ENCODE results near the gene LRRC27.

LRRC27 gene

DNA sequence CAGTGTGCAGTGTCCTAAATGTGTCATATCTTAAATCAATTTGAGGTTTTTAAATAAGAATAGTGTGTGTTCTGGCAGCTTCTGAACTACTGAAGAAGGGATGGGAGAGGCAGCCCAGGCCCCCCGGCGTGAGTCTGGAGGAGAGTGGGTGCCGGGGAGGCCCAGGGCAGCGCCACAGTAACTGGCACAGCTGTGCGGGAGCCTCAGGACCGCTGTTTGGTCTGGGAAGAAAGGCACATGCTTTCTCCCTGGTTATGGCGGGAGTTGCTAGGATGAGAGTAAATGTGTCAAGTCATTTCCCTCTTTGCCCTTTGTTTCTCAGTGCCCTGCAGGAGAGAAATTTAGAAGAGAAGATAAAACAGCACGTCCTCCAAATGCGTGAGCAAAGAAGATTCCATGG lies 33.1 kb downstream of the LRRC27 start:
- Histone ChIP-seq H3K9ac (ENCODE audit: low read depth in 1 of 2, low read length in 2 of 2) (no peak overlapping the region), H3K27ac (ENCODE audit: low read depth in 2 of 2, low read length in 2 of 2) (no peak overlapping the region), H3K9me3 (ENCODE audit: control insufficient read depth in 2 of 2, low read length in 2 of 2) (no peaks in the 10 kb centered on the region), H3K27me3 (ENCODE audit: control insufficient read depth in 2 of 2, insufficient read depth in 2 of 2, low read length in 2 of 2) (no peaks in the 10 kb centered on the region), H3K4me3 (ENCODE audit: low read length in 2 of 2) (no peak overlapping the region), H3K36me3 (ENCODE audit: control insufficient read depth in 2 of 2, insufficient read depth in 2 of 2, low read length in 2 of 2) (peaks cover 6 to 9% of the 10 kb centered on the region in 2 donors), H3K4me1 (ENCODE audit: control insufficient read depth in 2 of 2, insufficient read depth in 2 of 2, low read length in 2 of 2) (no peaks in the 10 kb centered on the region)

DNA sequence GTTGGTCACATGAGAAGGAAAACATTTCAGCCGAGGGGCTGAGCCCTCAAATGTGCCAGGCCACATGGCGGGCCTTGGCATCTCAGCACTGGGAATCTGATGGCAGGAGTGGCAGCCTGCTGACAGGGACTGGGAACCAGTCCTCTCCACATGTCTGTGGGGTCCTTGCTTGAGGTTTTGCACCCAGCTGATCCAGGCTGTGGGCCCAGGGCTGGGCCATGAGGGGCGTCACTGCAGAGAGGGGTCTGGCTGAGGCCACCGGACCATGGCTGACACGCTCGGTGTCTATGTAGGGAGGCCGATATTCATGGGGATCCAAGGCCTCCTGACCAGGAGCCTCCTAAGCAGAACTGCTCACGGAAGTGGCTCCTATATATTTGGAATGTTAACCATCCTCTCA lies 34.0 kb downstream of the LRRC27 start:
- H3K27me3 ChIP-seq (ENCODE audit: control insufficient read depth in 2 of 2, insufficient read depth in 2 of 2, low read length in 2 of 2): no peaks in the 10 kb centered on the region
- no peak overlapping the region for H3K27ac ChIP-seq (ENCODE audit: low read depth in 2 of 2, low read length in 2 of 2)
- H3K4me1 ChIP-seq (ENCODE audit: control insufficient read depth in 2 of 2, insufficient read depth in 2 of 2, low read length in 2 of 2): no peaks in the 10 kb centered on the region
- H3K4me3 ChIP-seq (ENCODE audit: low read length in 2 of 2): no peak overlapping the region
- H3K9ac ChIP-seq (ENCODE audit: low read depth in 1 of 2, low read length in 2 of 2): no peak overlapping the region
- H3K36me3 ChIP-seq (ENCODE audit: control insufficient read depth in 2 of 2, insufficient read depth in 2 of 2, low read length in 2 of 2): peaks cover 6 to 9% of the 10 kb centered on the region in 2 donors
- H3K9me3 ChIP-seq (ENCODE audit: control insufficient read depth in 2 of 2, low read length in 2 of 2): no peaks in the 10 kb centered on the region

DNA sequence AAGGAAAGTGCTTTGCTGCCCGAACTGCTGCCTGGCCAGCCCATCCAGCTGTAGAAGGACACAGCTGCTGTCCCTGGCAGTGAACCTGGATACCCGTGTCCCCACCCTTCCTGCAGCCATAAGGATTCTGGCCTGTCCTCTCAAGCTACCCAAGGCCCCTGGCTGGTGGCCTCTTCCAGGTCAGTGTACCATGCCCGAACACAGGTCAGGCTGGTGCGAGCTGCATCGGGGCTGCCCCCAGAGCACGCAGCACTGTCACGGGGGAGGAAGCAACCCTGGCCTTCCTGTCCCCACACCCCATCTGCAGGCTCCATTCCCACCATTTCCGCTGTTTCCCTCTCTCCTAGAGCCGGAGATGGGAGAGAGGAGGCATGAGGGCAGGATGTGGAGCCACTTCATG lies 34.5 kb downstream of the LRRC27 start:
- Histone ChIP-seq H3K27ac (ENCODE audit: low read depth in 2 of 2, low read length in 2 of 2) (no peak overlapping the region), H3K36me3 (ENCODE audit: control insufficient read depth in 2 of 2, insufficient read depth in 2 of 2, low read length in 2 of 2) (peaks cover 6 to 9% of the 10 kb centered on the region in 2 donors), H3K9me3 (ENCODE audit: control insufficient read depth in 2 of 2, low read length in 2 of 2) (no peaks in the 10 kb centered on the region), H3K9ac (ENCODE audit: low read depth in 1 of 2, low read length in 2 of 2) (no peak overlapping the region), H3K27me3 (ENCODE audit: control insufficient read depth in 2 of 2, insufficient read depth in 2 of 2, low read length in 2 of 2) (no peaks in the 10 kb centered on the region), H3K4me3 (ENCODE audit: low read length in 2 of 2) (no peak overlapping the region), H3K4me1 (ENCODE audit: control insufficient read depth in 2 of 2, insufficient read depth in 2 of 2, low read length in 2 of 2) (no peaks in the 10 kb centered on the region)

DNA sequence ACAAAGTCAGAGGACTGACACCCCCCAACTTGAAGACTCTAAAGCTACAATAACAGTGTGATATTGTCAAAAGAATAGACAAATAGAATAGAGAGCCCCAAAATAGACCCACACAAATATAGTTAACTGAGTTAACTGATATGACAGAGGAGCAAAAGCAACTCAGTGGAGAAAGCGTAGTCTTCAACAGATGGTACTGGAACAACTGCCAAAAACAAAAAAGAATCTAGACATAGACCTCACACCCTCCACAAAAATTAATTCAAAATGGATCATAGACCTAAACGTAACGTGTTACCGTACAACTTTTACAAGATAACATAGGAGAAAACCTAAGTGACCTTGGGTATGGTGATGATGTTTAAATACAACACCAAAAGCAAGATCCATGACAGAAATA lies 36.4 kb downstream of the LRRC27 start:
- H3K27me3 ChIP-seq (ENCODE audit: control insufficient read depth in 2 of 2, insufficient read depth in 2 of 2, low read length in 2 of 2): no peaks in the 10 kb centered on the region
- H3K9me3 ChIP-seq (ENCODE audit: control insufficient read depth in 2 of 2, low read length in 2 of 2): no peaks in the 10 kb centered on the region
- no peaks in the 10 kb centered on the region for H3K4me1 ChIP-seq (ENCODE audit: control insufficient read depth in 2 of 2, insufficient read depth in 2 of 2, low read length in 2 of 2)
- no peak overlapping the region for H3K9ac ChIP-seq (ENCODE audit: low read depth in 1 of 2, low read length in 2 of 2)
- peaks cover 6 to 9% of the 10 kb centered on the region in 2 donors for H3K36me3 ChIP-seq (ENCODE audit: control insufficient read depth in 2 of 2, insufficient read depth in 2 of 2, low read length in 2 of 2)
- no peak overlapping the region for H3K4me3 ChIP-seq (ENCODE audit: low read length in 2 of 2)
- H3K27ac ChIP-seq (ENCODE audit: low read depth in 2 of 2, low read length in 2 of 2): no peak overlapping the region

DNA sequence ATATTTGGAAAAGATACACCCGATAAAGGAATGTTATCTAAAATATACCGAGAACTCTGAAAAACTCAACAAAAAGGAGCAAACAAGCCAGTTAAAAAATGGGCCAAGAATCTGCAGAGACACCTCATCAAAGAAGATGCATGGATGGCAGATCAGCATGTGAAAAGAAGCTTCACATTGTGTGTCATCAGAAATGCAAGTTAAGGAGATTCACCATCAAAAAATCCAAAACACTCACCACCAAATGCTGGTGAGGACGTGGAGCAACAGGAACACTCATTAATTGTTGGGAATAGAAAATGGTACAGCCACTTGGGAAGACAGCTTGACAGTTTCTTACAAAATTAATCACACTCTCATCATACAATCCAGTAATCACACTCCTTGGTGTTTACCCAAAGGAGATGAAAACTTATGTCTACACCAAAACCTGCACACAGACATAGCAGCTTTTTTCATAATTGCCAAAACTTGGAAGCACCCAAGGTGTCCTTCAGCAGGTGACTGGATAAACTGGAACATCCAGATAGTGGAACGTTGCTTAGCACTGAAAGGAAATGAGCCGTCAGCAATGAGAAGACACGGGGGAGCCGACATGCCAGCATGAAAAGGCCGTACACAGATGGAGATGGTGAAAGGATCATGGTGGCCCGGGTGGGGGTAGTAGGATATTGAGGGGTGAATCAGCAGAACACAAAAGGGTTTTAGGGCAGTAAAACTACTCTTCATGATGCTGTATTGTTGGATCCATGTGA lies 37.1 kb downstream of the LRRC27 start:
- Histone ChIP-seq H3K9ac (ENCODE audit: low read depth in 1 of 2, low read length in 2 of 2) (no peak overlapping the region), H3K27me3 (ENCODE audit: control insufficient read depth in 2 of 2, insufficient read depth in 2 of 2, low read length in 2 of 2) (no peaks in the 10 kb centered on the region), H3K27ac (ENCODE audit: low read depth in 2 of 2, low read length in 2 of 2) (no peak overlapping the region), H3K4me1 (ENCODE audit: control insufficient read depth in 2 of 2, insufficient read depth in 2 of 2, low read length in 2 of 2) (no peaks in the 10 kb centered on the region), H3K36me3 (ENCODE audit: control insufficient read depth in 2 of 2, insufficient read depth in 2 of 2, low read length in 2 of 2) (peaks cover 6 to 9% of the 10 kb centered on the region in 2 donors), H3K9me3 (ENCODE audit: control insufficient read depth in 2 of 2, low read length in 2 of 2) (no peaks in the 10 kb centered on the region), H3K4me3 (ENCODE audit: low read length in 2 of 2) (no peak overlapping the region)

DNA sequence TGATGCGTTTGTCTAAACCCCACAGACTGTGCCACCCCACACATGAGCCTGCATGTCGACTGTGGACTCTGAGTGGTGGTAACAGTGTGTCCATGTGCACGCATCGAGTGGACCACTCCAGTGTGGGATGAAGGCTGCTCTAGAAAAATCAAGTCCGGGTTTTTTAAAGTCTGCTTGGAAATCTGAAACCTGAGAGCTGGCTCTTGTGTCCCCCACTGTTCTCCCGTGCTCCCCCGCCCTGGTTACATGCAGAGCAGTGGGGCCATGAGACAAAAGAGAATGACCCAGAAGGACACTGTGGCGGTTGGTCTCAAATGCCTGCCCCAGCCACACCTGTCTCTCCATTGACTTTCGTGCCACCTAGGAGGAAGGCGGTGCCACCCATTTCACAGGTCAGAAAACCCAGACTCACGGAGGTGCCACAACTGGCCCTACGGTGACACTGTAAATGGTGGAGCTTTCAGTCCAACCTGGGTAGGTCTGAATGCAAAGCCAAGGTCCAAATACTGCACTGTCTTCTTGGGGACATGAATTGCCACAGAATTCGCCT lies 37.7 kb downstream of the LRRC27 start:
- H3K9ac ChIP-seq (ENCODE audit: low read depth in 1 of 2, low read length in 2 of 2): no peak overlapping the region
- H3K36me3 ChIP-seq (ENCODE audit: control insufficient read depth in 2 of 2, insufficient read depth in 2 of 2, low read length in 2 of 2): peaks cover 5 to 6% of the 10 kb centered on the region in 2 donors
- no peaks in the 10 kb centered on the region for H3K27me3 ChIP-seq (ENCODE audit: control insufficient read depth in 2 of 2, insufficient read depth in 2 of 2, low read length in 2 of 2)
- H3K27ac ChIP-seq (ENCODE audit: low read depth in 2 of 2, low read length in 2 of 2): no peak overlapping the region
- no peaks in the 10 kb centered on the region for H3K4me1 ChIP-seq (ENCODE audit: control insufficient read depth in 2 of 2, insufficient read depth in 2 of 2, low read length in 2 of 2)
- H3K4me3 ChIP-seq (ENCODE audit: low read length in 2 of 2): no peak overlapping the region
- no peaks in the 10 kb centered on the region for H3K9me3 ChIP-seq (ENCODE audit: control insufficient read depth in 2 of 2, low read length in 2 of 2)

DNA sequence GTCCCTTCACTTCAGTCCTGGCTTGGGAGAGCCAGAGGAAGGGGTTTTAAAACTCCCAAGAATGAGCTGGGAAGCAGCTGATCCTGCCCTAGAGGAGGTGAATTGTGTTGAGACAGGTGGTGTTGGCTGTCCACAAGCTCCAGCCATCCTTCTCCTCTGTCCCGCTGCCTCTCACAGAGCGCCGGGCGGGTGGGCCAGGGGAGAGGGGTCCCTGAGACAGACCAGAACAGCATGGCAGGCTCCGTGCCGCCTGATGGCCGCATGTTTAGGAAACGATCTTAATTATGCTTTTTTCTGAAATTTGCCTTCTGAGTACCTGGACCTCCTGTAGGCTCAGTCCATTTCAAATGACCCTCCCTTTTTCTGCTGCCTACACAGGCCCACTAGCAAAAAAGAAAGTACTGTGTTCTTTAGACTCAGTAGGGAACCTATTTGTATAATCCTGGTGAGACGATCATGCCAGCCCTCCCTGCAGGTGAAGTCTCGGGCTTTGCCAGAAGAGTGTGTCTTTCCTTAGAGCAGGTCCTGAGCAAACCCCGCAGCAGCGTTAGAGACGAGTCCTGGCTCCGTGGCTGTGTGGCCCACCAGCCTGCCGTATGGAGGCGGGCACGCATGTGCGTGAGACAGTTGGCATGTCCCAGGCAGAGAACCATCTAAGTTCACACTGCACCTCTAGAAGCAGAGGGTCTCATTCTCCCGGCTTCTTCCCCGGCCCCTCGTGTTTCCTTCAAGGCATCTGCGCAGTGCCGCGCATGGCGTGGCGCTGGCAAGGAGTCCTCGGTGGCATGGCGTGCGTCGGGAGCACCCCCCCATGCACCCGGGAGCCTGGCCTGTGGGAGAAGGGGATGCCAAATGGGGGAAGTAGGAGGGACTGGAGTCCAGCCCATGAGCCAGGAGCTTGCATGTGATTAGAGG lies 38.7 kb downstream of the LRRC27 start:
- Histone ChIP-seq H3K9ac (ENCODE audit: low read depth in 1 of 2, low read length in 2 of 2) (no peak overlapping the region), H3K36me3 (ENCODE audit: control insufficient read depth in 2 of 2, insufficient read depth in 2 of 2, low read length in 2 of 2) (peaks cover 5 to 6% of the 10 kb centered on the region in 2 donors), H3K27me3 (ENCODE audit: control insufficient read depth in 2 of 2, insufficient read depth in 2 of 2, low read length in 2 of 2) (no peaks in the 10 kb centered on the region), H3K9me3 (ENCODE audit: control insufficient read depth in 2 of 2, low read length in 2 of 2) (no peaks in the 10 kb centered on the region), H3K4me3 (ENCODE audit: low read length in 2 of 2) (no peak overlapping the region), H3K4me1 (ENCODE audit: control insufficient read depth in 2 of 2, insufficient read depth in 2 of 2, low read length in 2 of 2) (no peaks in the 10 kb centered on the region), H3K27ac (ENCODE audit: low read depth in 2 of 2, low read length in 2 of 2) (no peak overlapping the region)

DNA sequence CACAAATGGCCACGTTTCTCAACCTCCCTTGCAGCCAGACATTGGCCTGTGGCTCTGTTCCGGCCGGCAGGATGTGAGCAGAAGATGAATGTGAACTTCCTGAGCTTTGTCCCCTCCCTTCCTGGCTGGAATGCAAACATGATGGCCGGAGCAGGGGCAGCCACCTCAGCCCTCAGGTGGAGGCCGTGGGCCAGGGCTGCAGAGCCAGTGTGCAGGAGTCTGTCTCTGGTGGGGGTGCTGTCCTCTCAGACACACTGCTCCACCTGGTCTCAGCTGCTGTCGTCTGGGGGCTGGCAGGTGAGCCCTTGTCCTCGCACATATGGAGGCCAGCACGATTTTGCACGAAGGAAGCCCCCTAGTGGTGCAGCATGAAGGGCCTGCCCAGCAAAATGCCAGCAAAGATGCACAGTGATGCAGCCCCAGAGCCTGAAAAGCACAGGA lies 39.7 kb downstream of the LRRC27 start:
- Histone ChIP-seq H3K4me1 (ENCODE audit: control insufficient read depth in 2 of 2, insufficient read depth in 2 of 2, low read length in 2 of 2) (no peaks in the 10 kb centered on the region), H3K27me3 (ENCODE audit: control insufficient read depth in 2 of 2, insufficient read depth in 2 of 2, low read length in 2 of 2) (no peaks in the 10 kb centered on the region), H3K4me3 (ENCODE audit: low read length in 2 of 2) (no peak overlapping the region), H3K9me3 (ENCODE audit: control insufficient read depth in 2 of 2, low read length in 2 of 2) (no peaks in the 10 kb centered on the region), H3K36me3 (ENCODE audit: control insufficient read depth in 2 of 2, insufficient read depth in 2 of 2, low read length in 2 of 2) (peaks cover 2% of the 10 kb centered on the region in 2 donors), H3K9ac (ENCODE audit: low read depth in 1 of 2, low read length in 2 of 2) (no peak overlapping the region), H3K27ac (ENCODE audit: low read depth in 2 of 2, low read length in 2 of 2) (no peak overlapping the region)

DNA sequence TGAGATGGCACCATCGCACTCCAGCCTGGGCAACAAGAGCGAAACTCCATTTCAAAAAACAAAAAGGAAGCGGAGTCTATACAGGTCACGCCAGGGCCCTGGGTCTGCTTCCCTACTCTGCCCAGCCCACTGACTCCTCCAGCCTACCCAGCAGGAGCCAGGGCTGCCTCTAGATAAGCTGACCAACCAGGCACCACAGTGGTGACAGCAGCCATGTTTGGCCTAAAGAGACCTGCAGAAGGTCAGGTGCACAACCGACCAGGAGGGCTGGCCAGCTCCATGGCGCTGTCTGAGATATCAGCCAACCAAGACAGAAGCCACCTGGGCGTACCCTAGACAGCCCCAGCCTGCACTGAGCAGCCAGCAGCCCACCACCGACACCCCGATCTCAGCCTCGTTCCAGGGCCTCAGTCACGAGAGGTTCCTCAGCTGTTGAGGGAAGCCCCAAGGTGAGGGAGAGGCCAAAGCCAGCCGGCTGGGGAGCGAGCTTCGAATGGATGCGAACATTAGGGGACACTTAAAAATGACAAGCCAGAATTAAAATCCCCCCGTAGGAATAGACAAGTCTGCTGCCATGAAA lies 40.6 kb downstream of the LRRC27 start:
- no peaks in the 10 kb centered on the region for H3K27me3 ChIP-seq (ENCODE audit: control insufficient read depth in 2 of 2, insufficient read depth in 2 of 2, low read length in 2 of 2)
- H3K27ac ChIP-seq (ENCODE audit: low read depth in 2 of 2, low read length in 2 of 2): no peak overlapping the region
- H3K4me1 ChIP-seq (ENCODE audit: control insufficient read depth in 2 of 2, insufficient read depth in 2 of 2, low read length in 2 of 2): no peaks in the 10 kb centered on the region
- no peak overlapping the region for H3K9ac ChIP-seq (ENCODE audit: low read depth in 1 of 2, low read length in 2 of 2)
- H3K4me3 ChIP-seq (ENCODE audit: low read length in 2 of 2): no peak overlapping the region
- no peaks in the 10 kb centered on the region for H3K36me3 ChIP-seq (ENCODE audit: control insufficient read depth in 2 of 2, insufficient read depth in 2 of 2, low read length in 2 of 2)
- H3K9me3 ChIP-seq (ENCODE audit: control insufficient read depth in 2 of 2, low read length in 2 of 2): no peaks in the 10 kb centered on the region
